Pancreas (tissue), 10 donors: ENCODE results near the gene COASY. TPM values are rescaled to one million over a fixed set of nuclear protein-coding genes. Genes with fewer than 3 reads are reported as not detected.

Source experiments
- ATAC-seq, 4 donors: fragments of 200-7000 bp; cut with Tn5 transposase; one replicate each; pipeline versions ENCODE4 v1.8.0 to v1.9.1; 2020; ENCODE audit warnings: mild to moderate bottlenecking in 4 of 4, moderate library complexity in 4 of 4
- DNase-seq, 6 donors: peaks; one replicate each; pipeline ENCODE4 v3.0.0-alpha.2; 2020
- FAIRE-seq: peaks from 2 replicates; lab custom pipeline; 2012; peaks lifted over from hg19 to GRCh38; lab: Jason Lieb, UNC
- H3K27ac ChIP-seq, 4 donors: fragments of 200-600 bp; sonication (generic); 1 replicate in 3 of 4; 2 replicates in 1 of 4; pipeline versions ENCODE4 v1.5.0 to v1.8.0; 2020
- H3K27me3 ChIP-seq, 4 donors: fragments of 200-600 bp; one replicate each; pipeline ENCODE4 v1.8.0; 2021
- H3K36me3 ChIP-seq, 3 donors: fragments of 200-600 bp; sonication (generic) in 1 of 3; one replicate each; pipeline versions ENCODE4 v1.5.0 to v1.8.0; 2020 to 2021
- H3K4me1 ChIP-seq, 3 donors: fragments of 200-600 bp; one replicate each; pipeline ENCODE4 v1.8.0; 2021
- H3K4me3 ChIP-seq, 4 donors: fragments of 200-600 bp; sonication (generic) in 2 of 4; one replicate each; pipeline versions ENCODE4 v1.5.0 to v1.8.0; 2020 to 2021
- H3K9me3 ChIP-seq, 4 donors: fragments of 200-600 bp; one replicate each; pipeline ENCODE4 v1.8.0; 2021
- CTCF ChIP-seq, 4 donors: fragments of 200-600 bp; sonication (generic) in 3 of 4; IDR thresholded peaks; one replicate each; pipeline versions ENCODE4 v1.5.0 to v1.8.0; 2021; ENCODE audit warnings: antibody characterized with exemption in 4 of 4
- WGBS, 2 donors: extraction: QIAGEN DNeasy Blood & Tissue Kit; methylation state at CpG; one replicate each; pipeline ENCODE4 v1.1.7; 2013; 5-methylcytosine and 5-hydroxymethylcytosine counted together
- intact Hi-C, 3 donors: fragments of 100-400 bp; cut with DNase I; formaldehyde crosslinking; loops; one replicate each; pipeline versions ENCODE4 v1.11.1 to v1.14.2; 2022
- polyA plus RNA-seq, 2 donors: library from polyadenylated mRNA; stranded (reverse); fragments of 200-250 nt; gene quantifications; one replicate each; pipeline ENCODE4 v1.2.3, GENCODE V29; 2013
- total RNA-seq, 6 donors: library from RNA; stranded (reverse); fragmentation: NEBNext Ultra II Directional in 4 of 6; extraction: Animal tissue kit (Norgen Biotek cat#: 25700) in 4 of 6; gene quantifications; one replicate each; pipeline versions ENCODE4 v1.2.1 to v1.2.4, GENCODE V29; 2021 to 2023
- donor health status: healthy with polysubstance abuse.
- donor health status: DM: no; HTN: no; CAD: no; lungs with moderate emphysema.
- donor health status: DM: no; HTN: no; CAD: no.
- donor health status: control.
- donor health status: control.
- donor health status: Bipolar disorder and iron deficiency.
- donor health status: DM: yes; HTN: yes; CAD: no.
- donor health status: DM: no; HTN: no; CAD: no.
- donor health status: DM: no; HTN: no; CAD: no.
- donor health status: DM: yes; HTN: yes; CAD: no.

The COASY gene
- total and polyA plus RNA-seq, 8 donors: 32.3 to 152 (median 56.0) TPM

GRCh38 chr17:42562388-42563142, 617 bp downstream of the COASY start:
- ATAC-seq (peak; percentile 2 to 6 (median 4)), FAIRE-seq (no peak), DNase-seq (peak in 3 of 6 donors; percentile 60 to 81 (median 67))
- Histone ChIP-seq H3K27me3 (no peaks in the 10 kb centered on the region), H3K9me3 (no peaks in the 10 kb centered on the region), H3K36me3 (peaks cover 0 to 19% (median 10%) of the 10 kb centered on the region in 3 donors), H3K4me3 (peak overlapping the region; percentile 76 to 93 (median 86)), H3K27ac (peak overlapping the region; percentile 69 to 81 (median 76)), H3K4me1 (peaks cover 0 to 23% (median 8%) of the 10 kb centered on the region in 3 donors)
- no peak for TF ChIP-seq CTCF (IDR thresholded peaks at IDR 0.05)
- WGBS, 2 donors: 4 to 6% methylated on average over 48 of the region's 48 CpGs
- intact Hi-C loops: no loop called here

- no peak for TF ChIP-seq CTCF (IDR thresholded peaks at IDR 0.05)
- intact Hi-C loops: no loop called here
- ATAC-seq: no peak
- H3K27ac ChIP-seq: peak overlapping the region; percentile 69 to 81 (median 76)
- H3K9me3 ChIP-seq: no peaks in the 10 kb centered on the region
- no peaks in the 10 kb centered on the region for H3K27me3 ChIP-seq
- no peak for DNase-seq
- peak overlapping the region; percentile 76 to 93 (median 86) for H3K4me3 ChIP-seq
- H3K4me1 ChIP-seq: peaks cover 0 to 23% (median 8%) of the 10 kb centered on the region in 3 donors
- no peak for FAIRE-seq
- H3K36me3 ChIP-seq: peaks cover 0 to 19% (median 10%) of the 10 kb centered on the region in 3 donors
- WGBS, 2 donors: 26 to 27% methylated on average over 14 of the region's 14 CpGs
Measured at GRCh38 chr17:42563143-42563509, 1.2 kb downstream of the COASY start.

DNA sequence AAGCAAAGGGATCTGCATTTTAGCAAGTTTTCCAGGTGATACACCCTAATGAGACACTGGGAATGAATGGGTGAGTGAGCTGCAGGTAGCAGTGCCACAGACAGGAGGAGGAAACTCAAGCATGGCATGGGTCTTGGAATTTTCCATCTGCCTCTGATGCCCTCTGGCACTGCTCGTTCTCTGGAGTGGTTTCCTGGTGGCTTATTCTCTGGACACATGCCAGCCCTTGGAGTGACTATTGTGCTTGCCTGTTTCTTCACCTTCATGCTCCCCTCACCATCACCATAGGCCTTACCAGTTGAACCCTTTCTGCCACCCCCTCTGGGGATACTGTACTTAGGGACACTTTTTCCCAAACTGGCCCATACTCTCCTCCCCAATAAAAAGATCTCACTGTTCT, 1.6 kb downstream of the COASY start:
- H3K27ac ChIP-seq: peak overlapping the region in 3 of 4 donors; percentile 74 to 81 (median 79)
- WGBS, 2 donors: 0 to 10% methylated on average over 1 of the region's 1 CpG
- TF ChIP-seq CTCF (IDR thresholded peaks at IDR 0.05): no peak
- intact Hi-C loops: no loop called here
- ATAC-seq (peak in 1 of 4 donors; percentile 1), FAIRE-seq (no peak), DNase-seq (peak in 3 of 6 donors; percentile 39 to 68 (median 58))
- peaks cover 0 to 19% (median 10%) of the 10 kb centered on the region in 3 donors for H3K36me3 ChIP-seq
- peak overlapping the region in 3 of 4 donors; percentile 76 to 93 (median 88) for H3K4me3 ChIP-seq
- no peaks in the 10 kb centered on the region for H3K9me3 ChIP-seq
- peaks cover 0 to 26% (median 8%) of the 10 kb centered on the region in 3 donors for H3K4me1 ChIP-seq
- H3K27me3 ChIP-seq: no peaks in the 10 kb centered on the region

DNA sequence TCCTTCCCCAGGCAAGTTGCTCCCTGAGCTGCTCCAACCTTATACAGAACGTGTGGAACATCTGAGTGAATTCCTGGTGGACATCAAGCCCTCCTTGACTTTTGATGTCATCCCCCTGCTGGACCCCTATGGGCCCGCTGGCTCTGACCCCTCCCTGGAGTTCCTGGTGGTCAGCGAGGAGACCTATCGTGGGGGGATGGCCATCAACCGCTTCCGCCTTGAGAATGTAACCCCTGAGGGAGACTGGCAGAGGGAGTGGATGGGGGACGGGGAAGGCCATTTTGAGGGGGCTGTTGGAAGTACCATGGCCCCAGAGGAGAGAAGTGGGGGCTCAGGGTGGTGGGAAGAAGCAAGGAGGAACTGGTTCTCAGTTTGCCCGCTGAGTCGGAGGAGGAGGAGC, 2.0 kb downstream of the COASY start:
- Histone ChIP-seq H3K4me3 (peak overlapping the region in 3 of 4 donors; percentile 76 to 93 (median 88)), H3K4me1 (peaks cover 0 to 26% (median 8%) of the 10 kb centered on the region in 3 donors), H3K27ac (peak overlapping the region in 1 of 4 donors; percentile 74), H3K36me3 (peaks cover 0 to 23% (median 10%) of the 10 kb centered on the region in 3 donors), H3K27me3 (no peaks in the 10 kb centered on the region), H3K9me3 (no peaks in the 10 kb centered on the region)
- DNase-seq (peak in 1 of 6 donors; percentile 57), ATAC-seq (no peak), FAIRE-seq (no peak)
- no peak for TF ChIP-seq CTCF (IDR thresholded peaks at IDR 0.05)
- 66 to 70% methylated on average over 8 to 9 of the region's 9 CpGs for WGBS, 2 donors
- intact Hi-C loops: no loop called here
